K562 (cell line): ENCODE results near the gene SERPINA3. TPM values are rescaled to one million over a fixed set of nuclear protein-coding genes. Genes with fewer than 3 reads are reported as not detected.

ENCODE experiments used
- ATAC-seq: fragments of 200-7000 bp; cut with Tn5 transposase; 3 replicates; pipeline ENCODE4 v1.9.1; 2020; ENCODE audit warnings: moderate library complexity
- BruUV-seq: library from RNA; stranded (reverse); fragments of 400-500 nt; replicated peaks from 2 replicates; lab custom pipeline; 2021; lab: Mats Ljungman, UMichigan
- CTCF ChIA-PET: fragments of 300-600 bp; formaldehyde crosslinking; extraction: SDS; loops from one replicate; lab custom pipeline; 2021; ENCODE audit warnings: low intra/inter-chr PET ratio; lab: Yijun Ruan, JAX
- POLR2A ChIA-PET: fragments of 300-600, 350-650 bp; sonication (Branson Sonifier 250); formaldehyde crosslinking; extraction: SDS; loops from one replicate; lab custom pipeline; 2021; ENCODE audit warnings: antibody characterized with exemption, inconsistent platforms; lab: Yijun Ruan, JAX
- DNase-seq, 4 experiments: peaks; one replicate each; pipeline versions ENCODE4 v3.0.0 to v3.0.0-alpha.2; 2011 to 2018; ENCODE audit warnings: low spot score in 3 of 4, mixed read lengths in 3 of 4; ENCODE audit errors: extremely low read depth in 1 of 4
- FAIRE-seq: peaks from 2 replicates; lab custom pipeline; 2011; peaks lifted over from hg19 to GRCh38; lab: Jason Lieb, UNC
- H2AFZ ChIP-seq: 2 replicates; pipeline ENCODE4 v1.6.0; 2011; ENCODE audit warnings: low read depth, low read length, control low read depth, inconsistent platforms
- H3K27ac ChIP-seq: fragments of 200-600 bp; 3 replicates; pipeline ENCODE4 v1.8.0; 2011; ENCODE audit warnings: low read depth, mild to moderate bottlenecking, control low read depth, inconsistent platforms, low read length, moderate library complexity, mixed read lengths; ENCODE audit errors: extremely low read depth
- H3K27me3 ChIP-seq, 2 experiments: fragments of 300-600 bp in 1 of 2; 2 replicates in 1 of 2; 3 replicates in 1 of 2; pipeline versions ENCODE4 v1.6.0 to v1.8.0; 2011; ENCODE audit warnings: inconsistent platforms in 2 of 2, low read length in 2 of 2, mild to moderate bottlenecking in 1 of 2, mixed read lengths in 1 of 2, moderate library complexity in 1 of 2; ENCODE audit not compliant: control insufficient read depth in 2 of 2, insufficient read depth in 2 of 2
- H3K36me3 ChIP-seq: fragments of 300-600 bp; 3 replicates; pipeline ENCODE4 v1.8.0; 2011; ENCODE audit warnings: mild to moderate bottlenecking, low read length, inconsistent platforms; ENCODE audit not compliant: control insufficient read depth, insufficient read depth
- H3K4me1 ChIP-seq, 2 experiments: fragments of 200-600 bp in 1 of 2; replicated peaks in 1 of 2; 2 replicates in 1 of 2; 3 replicates in 1 of 2; pipeline versions ENCODE4 v1.5.1 to v1.8.0; 2011; ENCODE audit warnings: inconsistent platforms in 2 of 2, low read length in 2 of 2, mild to moderate bottlenecking in 1 of 2, mixed read lengths in 1 of 2, moderate library complexity in 1 of 2; ENCODE audit not compliant: control insufficient read depth in 2 of 2, insufficient read depth in 2 of 2
- H3K4me2 ChIP-seq: 2 replicates; pipeline ENCODE4 v1.6.1; 2011; ENCODE audit warnings: low read length, control low read depth, inconsistent platforms, mixed read lengths; ENCODE audit not compliant: insufficient read depth
- H3K4me3 ChIP-seq: fragments of 200-600 bp; sonication (generic), shearing (Covaris generic); 2 replicates; pipeline ENCODE4 v1.5.1; 2016; ENCODE audit warnings: control low read depth, inconsistent platforms
- H3K79me2 ChIP-seq: fragments of 200-600 bp; 3 replicates; pipeline ENCODE4 v1.8.0; 2011; ENCODE audit warnings: low read length, inconsistent platforms; ENCODE audit not compliant: control insufficient read depth, insufficient read depth
- H3K9ac ChIP-seq, 2 experiments: 2 replicates each; pipeline versions ENCODE4 v1.6.0 to v1.6.1; 2011; ENCODE audit warnings: low read depth in 2 of 2, low read length in 2 of 2, control low read depth in 1 of 2, inconsistent platforms in 1 of 2, mild to moderate bottlenecking in 1 of 2, mixed read lengths in 1 of 2; ENCODE audit not compliant: insufficient read depth in 1 of 2
- H3K9me1 ChIP-seq: one replicate; pipeline ENCODE4 v1.6.0; 2011; ENCODE audit warnings: inconsistent platforms, mild to moderate bottlenecking, low read length, moderate library complexity; ENCODE audit not compliant: control insufficient read depth, insufficient read depth
- H3K9me3 ChIP-seq: replicated peaks from 2 replicates; pipeline ENCODE4 v1.5.1; 2011; ENCODE audit warnings: low read depth, low read length, inconsistent platforms; ENCODE audit not compliant: control insufficient read depth, insufficient read depth
- H4K20me1 ChIP-seq: replicated peaks from 2 replicates; pipeline ENCODE4 v1.6.1; 2011; ENCODE audit warnings: low read length, inconsistent platforms, mixed read lengths; ENCODE audit not compliant: control insufficient read depth, insufficient read depth
- BHLHE40 ChIP-seq: IDR thresholded peaks from 2 replicates; pipeline ENCODE4 v1.6.1; 2011; ENCODE audit warnings: low read length, improper control_type of control experiment
- CHD7 ChIP-seq: fragments of 200-600 bp; sonication (generic); IDR thresholded peaks from one replicate; pipeline ENCODE4 v1.6.1; 2012; ENCODE audit warnings: mild to moderate bottlenecking, low read depth, low read length, inconsistent platforms
- MLX ChIP-seq, 2 experiments: fragments of 450-650 bp in 1 of 2; sonication (generic) in 1 of 2; formaldehyde crosslinking; conservative IDR thresholded peaks; 2 replicates each; pipeline versions ENCODE4 v1.4.0 to v1.8.1; 2020 to 2022; ENCODE audit warnings: mild to moderate bottlenecking in 1 of 2, missing genetic modification reagents in 1 of 2
- SUPT5H ChIP-seq: fragments of 450-650 bp; IDR thresholded peaks from 2 replicates; pipeline ENCODE4 v1.6.1; 2016
- YY1 ChIP-seq, 3 experiments: IDR thresholded peaks; 2 replicates each; pipeline ENCODE4 v1.6.1; 2011; ENCODE audit warnings: low read length in 2 of 3, mild to moderate bottlenecking in 2 of 3, moderate library complexity in 2 of 3, borderline replicate concordance in 1 of 3, control low read depth in 1 of 3, low read depth in 1 of 3; ENCODE audit not compliant: insufficient read depth in 3 of 3, insufficient replicate concordance in 2 of 3, control insufficient read depth in 1 of 3, insufficient read length in 1 of 3; ENCODE audit errors: extremely low read depth in 1 of 3
- ZBED1 ChIP-seq: IDR thresholded peaks from 2 replicates; pipeline ENCODE4 v1.6.1; 2014
- ZNF197 ChIP-seq: fragments of 200-800 bp; sonication (Bioruptor generic); IDR thresholded peaks from 2 replicates; pipeline ENCODE4 v1.6.1; 2016; ENCODE audit warnings: low read depth, missing genetic modification characterization, missing compliant biosample characterization
- ZNF57 ChIP-seq: fragments of 450-650 bp; formaldehyde crosslinking; IDR thresholded peaks from 2 replicates; pipeline ENCODE4 v1.4.0; 2020; ENCODE audit warnings: mild to moderate bottlenecking, moderate library complexity
- WGBS: fragments of 100-300 bp; shearing (Covaris generic); methylation state at CpG from one replicate; pipeline ENCODE4 v1.1.6; 2016; ENCODE audit warnings: low coverage, mixed read lengths; ENCODE audit not compliant: insufficient coverage; ENCODE audit errors: missing lambda C conversion rate; 5-methylcytosine and 5-hydroxymethylcytosine counted together
- in situ Hi-C: fragments of 300-500 bp; cut with MboI; formaldehyde crosslinking; loops from 4 replicates; pipeline ENCODE4 v1.15.0; 2018; ENCODE audit warnings: inconsistent platforms, mixed read lengths
- intact Hi-C: fragments of 100-400 bp; cut with micrococcal nuclease; formaldehyde crosslinking; loops from 2 replicates; pipeline ENCODE4 v1.14.2; 2022
- polyA plus RNA-seq, 8 experiments: library from polyadenylated mRNA; depleted of rRNA in 4 of 8; stranded (reverse) in 5 of 8; unstranded in 3 of 8; fragments of >200 nt; fragmentation: Nextera tagmentation in 2 of 8; fragmentation: Illumina TruSeq in 1 of 8; extraction: Ambion mirVana in 2 of 8; extraction: Trizol in 1 of 8; gene quantifications; 2 replicates each; pipeline versions ENCODE4 v1.2.1 to v1.2.3, GENCODE V29; 2011 to 2014; ENCODE audit warnings: inconsistent platforms in 1 of 8, missing spikeins in 1 of 8
- total RNA-seq, 7 experiments: library from RNA; depleted of rRNA in 6 of 7; stranded (reverse); fragments of >200 nt in 6 of 7; fragmentation: Illumina TruSeq in 2 of 7; extraction: Trizol in 2 of 7; gene quantifications; 2 replicates each; pipeline versions ENCODE4 v1.2.1 to v1.2.3, GENCODE V29; 2011 to 2021; ENCODE audit warnings: low replicate concordance in 1 of 7

Gene SERPINA3
- total and polyA plus RNA-seq, 9 of the 15 experiments (the other 6 are each of a cell fraction or from before 2014, with no cell fraction given): 2.3 TPM; not detected in 8

GRCh38 chr14:94665544-94665943 is 53.4 kb downstream of the SERPINA3 start:
- in situ Hi-C loops: no loop called here
- FAIRE-seq (no peak), DNase-seq (no peak), ATAC-seq (no peak)
- intact Hi-C loops: no loop called here
- Histone ChIP-seq H3K9me3 (no peaks in the 10 kb centered on the region), H3K27me3 (no peaks in the 10 kb centered on the region), H3K4me2 (no peak overlapping the region), H3K27ac (no peak overlapping the region), H3K9ac (no peak overlapping the region), H4K20me1 (no peaks in the 10 kb centered on the region), H3K36me3 (no peaks in the 10 kb centered on the region), H3K4me1 (no peaks in the 10 kb centered on the region), H3K79me2 (no peaks in the 10 kb centered on the region), H2AFZ (no peak overlapping the region), H3K4me3 (no peak overlapping the region), H3K9me1 (no peaks in the 10 kb centered on the region)
- WGBS: 6% methylated on average over 2 of the region's 2 CpGs
- BruUV-seq: no TSS peak
- ChIA-PET CTCF (no interaction called here), POLR2A (no interaction called here)
- TF ChIP-seq SUPT5H (no peak), YY1 (IDR thresholded peaks at IDR 0.05; ENCODE audit: borderline replicate concordance in 1 of 3, control insufficient read depth in 1 of 3, extremely low read depth in 1 of 3, insufficient read depth in 3 of 3, insufficient read length in 1 of 3, insufficient replicate concordance in 2 of 3, low read depth in 1 of 3, low read length in 2 of 3) (no peak), ZNF57 (CRISPR knock-in tag) (no peak), ZNF197 (CRISPR knock-in tag) (no peak), CHD7 (no peak), ZBED1 (no peak), MLX (CRISPR knock-in tag; conservative IDR thresholded peaks at IDR 0.05) (no peak), BHLHE40 (no peak)
